T-helper 9 cell (primary cell): ENCODE results near the gene RCCD1.
A peak's percentile ranks its signal among the peaks of the same experiment; 100 is the strongest.

ENCODE experiments used
- DNase-seq: peaks from one replicate; pipeline ENCODE4 v3.0.0-alpha.2; 2020

Gene RCCD1

DNA sequence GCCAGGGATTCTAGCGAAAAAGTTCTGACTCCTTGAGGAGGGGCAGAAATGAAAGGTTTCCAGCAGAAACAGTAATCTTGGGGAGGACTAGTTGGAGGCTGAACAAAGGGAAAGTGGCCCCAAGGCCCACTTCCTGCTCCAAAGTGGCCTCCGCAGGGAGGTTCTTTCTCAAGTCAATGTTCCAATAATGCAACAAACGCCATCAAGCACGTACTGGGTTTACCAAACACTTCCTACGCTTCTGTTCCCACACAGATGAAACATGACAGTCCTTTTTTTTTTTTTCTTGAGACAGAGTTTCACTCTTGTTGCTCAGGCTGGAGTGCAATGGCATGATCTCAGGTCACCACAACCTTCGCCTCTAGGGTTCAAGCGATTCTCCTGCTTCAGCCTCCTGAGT lies 9.6 kb upstream of the RCCD1 start:
- no peak for DNase-seq

DNA sequence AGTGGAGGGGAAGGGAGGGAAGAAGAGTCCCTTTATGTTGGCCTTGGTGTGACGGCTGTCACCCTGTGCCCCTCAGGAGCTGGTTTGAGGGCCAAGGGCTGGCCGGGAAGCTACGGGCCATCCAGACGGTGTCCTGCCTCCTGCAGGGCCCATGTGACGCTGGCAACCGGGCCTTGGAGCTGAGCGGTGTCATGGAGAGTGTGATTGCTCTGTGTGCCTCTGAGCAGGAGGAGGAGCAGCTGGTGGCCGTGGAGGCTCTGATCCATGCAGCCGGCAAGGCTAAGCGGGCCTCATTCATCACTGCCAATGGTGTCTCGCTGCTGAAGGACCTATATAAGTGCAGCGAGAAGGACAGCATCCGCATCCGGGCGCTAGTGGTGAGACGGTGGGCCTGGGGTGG lies 8.1 kb upstream of the RCCD1 start:
- no peak for DNase-seq

DNA sequence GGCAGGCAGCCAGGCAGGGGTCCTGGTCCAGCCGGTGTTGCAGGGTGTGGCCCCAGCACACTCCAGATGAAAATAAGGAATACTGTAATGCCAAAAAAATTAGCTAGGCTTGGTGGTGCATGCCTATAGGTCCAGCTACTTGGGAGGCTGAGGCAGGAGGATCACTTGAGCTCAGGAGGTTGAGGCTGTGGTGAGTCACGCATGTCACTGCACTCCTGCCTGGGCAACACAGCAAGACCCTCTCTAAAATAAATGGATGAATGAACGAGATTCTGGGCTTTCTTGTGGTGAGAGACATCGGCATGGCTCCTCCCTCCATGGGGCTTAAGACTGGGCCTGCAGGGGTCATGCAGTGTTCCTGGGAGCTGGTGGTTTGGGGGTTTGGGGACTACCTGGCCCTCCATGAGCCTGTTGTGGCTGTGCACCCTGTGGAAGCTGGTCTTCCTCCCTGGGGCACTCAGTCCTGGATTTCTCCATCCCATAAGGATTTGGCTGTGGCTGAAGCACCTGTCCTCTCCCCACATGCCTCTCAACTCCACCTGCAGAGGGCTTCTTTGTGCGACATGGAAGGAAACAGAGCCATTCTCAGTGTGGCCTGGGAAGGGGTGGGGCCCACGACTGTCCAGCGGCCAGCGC lies 7.6 kb upstream of the RCCD1 start:
- no peak for DNase-seq

DNA sequence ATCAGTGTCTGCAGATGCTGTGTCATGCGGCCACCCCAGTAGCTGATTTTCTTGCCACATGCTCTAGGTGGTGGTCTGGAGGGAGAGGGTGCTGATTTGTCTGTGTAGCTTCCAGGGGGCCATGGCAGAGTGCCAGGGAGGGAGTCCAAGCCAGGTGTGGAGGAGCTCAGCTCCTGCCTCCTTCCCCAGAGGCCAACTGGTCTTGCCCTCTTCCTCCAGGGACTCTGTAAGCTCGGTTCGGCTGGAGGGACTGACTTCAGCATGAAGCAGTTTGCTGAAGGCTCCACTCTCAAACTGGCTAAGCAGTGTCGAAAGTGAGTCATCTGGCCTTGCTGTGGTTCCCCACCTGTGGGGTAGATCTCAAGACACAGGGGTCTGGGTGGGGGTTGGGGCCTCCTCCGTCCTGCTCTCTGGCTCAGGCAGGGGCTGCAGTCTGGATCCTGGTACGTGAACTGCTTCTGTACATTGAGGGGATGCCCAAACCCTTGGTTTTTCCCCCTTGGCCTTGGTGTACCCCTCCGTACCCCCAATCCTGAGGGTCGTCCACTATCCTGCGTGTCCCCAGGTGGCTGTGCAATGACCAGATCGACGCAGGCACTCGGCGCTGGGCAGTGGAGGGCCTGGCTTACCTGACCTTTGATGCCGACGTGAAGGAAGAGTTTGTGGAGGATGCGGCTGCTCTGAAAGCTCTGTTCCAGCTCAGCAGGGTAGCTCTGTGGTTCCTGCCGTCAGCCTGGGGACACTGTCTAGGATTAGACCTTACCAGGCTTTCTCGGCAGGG lies 6.9 kb upstream of the RCCD1 start:
- no peak for DNase-seq

DNA sequence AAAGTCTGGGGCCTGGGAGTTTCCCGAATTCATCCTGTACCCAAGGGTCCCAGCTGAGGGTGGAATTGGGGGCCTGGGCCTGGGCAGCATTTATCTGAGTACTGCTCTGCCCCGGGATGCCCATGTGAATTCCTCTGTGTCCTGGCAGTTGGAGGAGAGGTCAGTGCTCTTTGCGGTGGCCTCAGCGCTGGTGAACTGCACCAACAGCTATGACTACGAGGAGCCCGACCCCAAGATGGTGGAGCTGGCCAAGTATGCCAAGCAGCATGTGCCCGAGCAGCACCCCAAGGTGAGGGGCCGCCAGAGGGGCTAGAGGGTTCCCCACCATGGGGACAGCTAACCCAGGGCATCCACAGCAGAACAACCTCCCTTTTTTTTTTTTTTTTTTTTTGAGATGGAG lies 6.2 kb upstream of the RCCD1 start:
- DNase-seq, result no peak

DNA sequence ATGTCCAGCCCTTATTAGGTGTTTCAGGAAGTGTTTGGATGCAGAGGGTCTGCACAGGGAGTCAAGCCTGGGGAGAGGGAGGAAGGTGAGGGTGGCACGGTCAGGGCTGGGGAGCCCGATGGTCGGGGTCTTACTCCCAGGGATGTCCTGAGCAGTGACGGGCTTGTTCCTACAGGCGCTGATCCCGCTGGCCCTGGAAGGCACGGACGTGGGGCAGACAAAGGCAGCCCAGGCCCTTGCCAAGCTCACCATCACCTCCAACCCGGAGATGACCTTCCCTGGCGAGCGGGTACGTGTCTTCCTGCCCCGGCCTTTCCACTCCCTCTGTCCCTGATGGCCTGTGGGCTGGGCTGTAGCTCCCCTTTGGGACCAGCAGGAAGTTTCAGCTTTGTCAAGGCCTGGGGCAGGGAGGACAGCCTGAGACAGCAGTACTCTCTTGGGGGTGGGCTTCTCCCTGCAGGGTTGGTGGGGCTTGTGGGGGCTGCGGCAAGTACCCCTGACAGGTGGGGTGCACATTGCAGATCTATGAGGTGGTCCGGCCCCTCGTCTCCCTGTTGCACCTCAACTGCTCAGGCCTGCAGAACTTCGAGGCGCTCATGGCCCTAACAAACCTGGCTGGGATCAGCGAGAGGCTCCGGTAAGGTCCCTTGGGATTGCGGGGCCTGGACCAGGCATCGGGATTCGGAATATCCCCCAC lies 4.6 kb upstream of the RCCD1 start:
- no peak for DNase-seq

DNA sequence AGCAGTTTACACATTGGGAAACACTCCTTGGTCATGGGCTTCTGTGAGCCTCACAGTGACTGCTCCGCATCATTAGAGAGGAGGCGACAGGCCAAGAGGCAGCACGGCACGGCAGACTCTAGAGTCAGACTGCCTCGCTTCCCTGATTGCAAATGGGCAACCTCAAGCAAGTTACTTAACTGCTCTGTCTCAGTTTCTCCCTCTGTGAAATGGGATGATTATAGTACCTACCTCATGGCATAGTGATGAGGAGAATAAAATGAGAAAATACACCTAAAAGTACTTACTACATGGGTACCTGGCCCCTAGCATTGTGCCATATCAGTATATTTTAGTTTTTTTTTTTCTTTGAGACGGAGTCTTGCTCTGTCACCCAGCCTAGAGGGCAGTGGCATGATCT lies 4.0 kb upstream of the RCCD1 start:
- DNase-seq, result no peak

DNA sequence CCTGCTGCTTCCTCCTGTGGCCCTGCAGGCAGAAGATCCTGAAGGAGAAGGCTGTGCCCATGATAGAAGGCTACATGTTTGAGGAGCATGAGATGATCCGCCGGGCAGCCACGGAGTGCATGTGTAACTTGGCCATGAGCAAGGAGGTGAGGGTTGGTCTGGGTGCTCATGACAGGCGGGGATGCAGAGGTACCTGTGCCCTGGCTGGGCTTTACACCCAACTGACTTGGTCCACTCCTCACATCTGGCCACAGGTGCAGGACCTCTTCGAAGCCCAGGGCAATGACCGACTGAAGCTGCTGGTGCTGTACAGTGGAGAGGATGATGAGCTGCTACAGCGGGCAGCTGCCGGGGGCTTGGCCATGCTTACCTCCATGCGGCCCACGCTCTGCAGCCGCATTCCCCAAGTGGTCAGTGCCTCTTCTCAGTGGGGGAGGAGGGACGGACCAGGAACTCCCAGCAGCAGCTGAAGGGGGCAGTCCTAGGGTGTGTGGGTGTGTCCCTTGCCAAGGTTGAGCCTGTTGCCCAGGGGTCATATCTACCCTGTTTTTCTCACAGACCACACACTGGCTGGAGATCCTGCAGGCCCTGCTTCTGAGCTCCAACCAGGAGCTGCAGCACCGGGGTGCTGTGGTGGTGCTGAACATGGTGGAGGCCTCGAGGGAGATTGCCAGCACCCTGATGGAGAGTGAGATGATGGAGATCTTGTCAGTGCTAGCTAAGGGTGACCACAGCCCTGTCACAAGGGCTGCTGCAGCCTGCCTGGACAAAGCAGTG lies 1.6 kb upstream of the RCCD1 start:
- DNase-seq, result no peak

DNA sequence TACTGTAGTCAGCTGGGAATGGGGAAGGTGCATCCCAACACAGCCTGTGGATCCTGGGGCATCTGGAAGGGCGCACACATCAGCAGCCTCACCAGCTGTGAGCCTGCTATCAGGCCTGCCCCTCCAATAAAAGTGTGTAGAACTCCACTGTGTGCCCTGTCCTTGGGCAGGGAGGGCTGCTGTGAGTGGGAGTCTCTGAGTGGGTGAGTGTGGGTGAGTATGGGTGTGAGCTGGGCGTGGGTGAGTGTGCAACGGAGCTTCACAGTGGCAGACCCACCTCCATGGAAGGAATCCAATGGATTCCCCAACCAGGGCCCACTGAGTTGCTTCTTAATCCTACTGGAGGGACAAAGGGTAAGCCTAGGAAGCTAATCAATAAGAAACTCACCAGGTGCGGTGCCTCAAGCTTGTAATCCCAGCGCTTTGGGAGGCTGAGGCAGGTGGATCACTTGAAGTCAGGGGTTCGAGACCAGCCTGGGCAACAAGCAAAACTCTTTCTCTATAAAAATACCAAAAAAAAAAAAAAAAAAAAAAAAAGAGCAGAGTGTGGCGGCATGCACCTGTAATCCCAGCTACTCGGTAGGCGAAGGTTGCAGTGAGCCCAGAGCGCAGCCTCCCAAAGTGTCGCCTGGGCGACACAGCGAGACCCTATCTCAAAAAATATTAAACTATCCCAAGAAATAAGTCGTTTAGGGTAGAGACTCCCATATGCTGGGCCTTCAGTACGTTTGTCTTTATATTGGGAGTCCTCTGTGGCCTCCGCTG lies 555 bp upstream of the RCCD1 start:
- no peak for DNase-seq

DNA sequence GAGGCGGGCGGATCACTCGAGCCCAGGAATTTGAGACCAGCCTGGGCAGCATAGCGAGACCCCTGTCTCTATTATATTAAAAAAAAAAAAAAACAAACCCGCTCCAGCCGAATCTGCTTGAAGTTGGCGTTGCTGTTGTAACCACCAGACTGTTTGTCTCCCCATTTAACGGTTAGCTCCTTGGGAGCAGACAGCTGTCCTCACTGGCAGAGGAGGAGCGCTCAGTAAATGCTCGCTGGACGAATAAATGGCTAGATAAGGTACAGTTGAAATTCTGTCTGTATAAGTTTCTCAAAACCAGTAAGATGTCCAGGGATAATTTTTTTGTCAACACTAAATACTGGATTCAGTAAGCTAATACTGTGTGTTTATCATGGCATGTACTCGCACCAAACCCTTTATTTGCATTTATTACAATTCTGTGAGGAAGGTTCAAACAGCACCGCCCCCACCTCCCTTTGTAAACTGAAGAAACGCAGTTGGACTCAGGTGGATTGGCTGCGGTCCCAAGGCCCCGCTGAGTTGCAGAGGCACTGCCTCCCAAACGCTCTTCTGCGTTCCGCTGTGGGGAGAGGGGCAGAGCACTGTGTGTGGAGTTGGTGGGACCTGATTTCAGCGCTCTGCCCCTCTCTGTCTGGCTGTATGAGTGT lies 1.1 kb downstream of the RCCD1 start:
- no peak for DNase-seq

DNA sequence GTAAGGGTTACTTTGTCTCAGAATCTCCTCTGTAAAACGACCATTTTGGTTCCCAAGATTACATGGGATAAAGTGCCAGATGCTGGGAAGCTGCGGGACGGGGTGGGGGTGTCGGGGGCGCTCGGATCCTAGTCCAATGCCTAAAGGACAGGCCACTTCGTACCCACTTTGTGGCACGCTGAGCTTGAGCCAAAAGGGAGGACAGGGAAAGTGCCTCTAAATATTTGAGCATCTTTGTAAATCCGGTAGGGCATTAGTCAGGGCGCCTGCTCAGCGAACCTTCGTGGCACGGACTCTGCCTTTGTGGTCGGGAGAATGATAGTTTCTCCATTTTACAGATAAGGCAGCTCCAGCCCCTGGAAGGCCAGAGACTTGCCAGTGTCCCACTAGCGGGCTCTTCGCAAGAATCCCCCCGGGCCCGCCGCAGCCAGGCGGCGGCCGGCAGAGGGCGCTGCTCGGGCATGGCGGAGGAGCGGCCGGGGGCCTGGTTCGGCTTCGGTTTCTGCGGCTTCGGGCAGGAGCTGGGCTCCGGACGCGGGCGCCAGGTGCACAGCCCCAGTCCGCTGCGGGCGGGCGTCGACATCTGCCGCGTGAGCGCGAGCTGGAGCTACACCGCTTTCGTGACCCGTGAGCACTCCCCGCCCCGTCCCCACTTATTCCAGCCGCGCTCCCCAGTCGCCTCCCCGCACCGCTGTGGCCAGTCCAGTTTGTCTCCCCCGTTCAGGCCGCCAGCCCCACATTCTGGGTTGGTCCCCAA lies 1.8 kb downstream of the RCCD1 start:
- peak; percentile 65 for DNase-seq

DNA sequence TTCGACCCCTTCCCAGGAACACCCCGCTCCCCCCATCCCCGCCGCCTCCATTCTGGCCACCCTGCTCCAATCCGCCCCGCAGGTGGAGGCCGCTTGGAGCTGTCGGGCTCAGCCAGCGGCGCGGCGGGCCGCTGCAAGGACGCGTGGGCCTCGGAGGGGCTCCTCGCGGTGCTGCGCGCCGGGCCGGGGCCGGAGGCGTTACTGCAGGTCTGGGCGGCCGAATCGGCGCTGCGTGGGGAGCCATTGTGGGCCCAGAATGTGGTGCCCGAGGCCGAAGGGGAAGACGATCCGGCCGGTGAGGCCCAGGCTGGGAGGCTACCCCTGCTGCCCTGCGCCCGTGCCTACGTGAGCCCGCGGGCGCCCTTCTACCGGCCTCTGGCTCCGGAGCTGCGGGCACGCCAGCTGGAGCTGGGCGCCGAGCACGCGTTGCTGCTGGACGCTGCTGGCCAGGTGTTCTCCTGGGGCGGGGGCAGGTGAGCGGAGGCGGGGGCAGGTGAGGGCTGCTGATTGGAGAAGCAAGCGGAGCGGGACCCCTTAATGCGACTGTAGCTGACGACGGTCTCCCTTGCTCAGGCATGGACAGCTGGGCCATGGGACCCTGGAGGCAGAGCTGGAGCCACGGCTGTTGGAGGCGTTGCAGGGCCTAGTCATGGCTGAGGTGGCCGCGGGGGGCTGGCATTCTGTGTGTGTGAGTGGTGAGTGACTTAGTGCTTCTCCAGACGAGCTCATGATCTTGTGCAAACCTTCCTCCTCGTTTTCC lies 2.5 kb downstream of the RCCD1 start:
- no peak for DNase-seq

DNA sequence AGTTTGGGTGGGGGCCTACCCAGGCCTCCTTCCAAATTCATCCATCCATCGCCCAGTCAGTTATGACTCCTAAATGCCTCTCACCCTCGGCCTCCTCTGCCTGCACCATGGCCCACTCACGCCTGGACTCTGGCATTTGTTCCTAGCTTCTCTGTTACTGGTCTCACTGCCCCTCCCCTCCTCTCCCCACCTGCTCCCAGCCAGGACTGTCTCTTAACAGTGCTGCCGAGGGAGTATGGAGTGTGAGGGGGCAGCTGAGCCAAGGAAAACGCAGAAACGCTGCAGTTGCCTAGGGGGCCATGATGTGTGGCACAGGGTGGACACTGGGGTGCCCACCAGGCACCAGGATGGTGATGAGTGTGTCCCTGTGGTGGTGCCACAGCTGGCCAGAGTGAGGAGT lies 3.1 kb downstream of the RCCD1 start:
- no peak for DNase-seq

DNA sequence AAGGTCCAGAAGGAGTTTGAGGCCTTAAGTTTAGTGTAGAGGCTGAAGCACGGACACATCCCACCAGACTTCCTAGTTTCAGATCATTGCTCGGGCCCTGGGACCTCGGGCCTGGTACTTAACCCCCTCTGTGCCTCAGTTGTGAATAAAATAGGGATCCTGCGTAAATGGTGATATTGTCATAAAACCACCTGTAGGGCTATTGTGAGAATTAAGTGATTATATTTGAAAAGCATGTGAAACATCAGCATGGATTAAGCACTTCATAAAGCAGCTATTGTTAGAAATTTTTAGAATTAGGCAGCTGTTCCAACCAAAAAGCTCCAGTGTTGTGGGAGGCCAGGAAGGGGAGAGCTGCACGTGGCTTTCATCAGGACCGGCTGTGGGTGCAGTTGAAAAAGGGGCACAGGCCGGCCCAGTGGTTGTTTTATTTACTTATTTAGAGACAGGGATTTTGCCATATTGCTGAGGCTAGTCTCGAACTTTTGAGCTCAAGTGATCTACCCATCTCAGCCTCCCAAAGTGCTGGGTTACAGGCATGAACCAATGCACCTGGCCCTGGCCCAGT lies 4.4 kb downstream of the RCCD1 start:
- DNase-seq, result no peak

DNA sequence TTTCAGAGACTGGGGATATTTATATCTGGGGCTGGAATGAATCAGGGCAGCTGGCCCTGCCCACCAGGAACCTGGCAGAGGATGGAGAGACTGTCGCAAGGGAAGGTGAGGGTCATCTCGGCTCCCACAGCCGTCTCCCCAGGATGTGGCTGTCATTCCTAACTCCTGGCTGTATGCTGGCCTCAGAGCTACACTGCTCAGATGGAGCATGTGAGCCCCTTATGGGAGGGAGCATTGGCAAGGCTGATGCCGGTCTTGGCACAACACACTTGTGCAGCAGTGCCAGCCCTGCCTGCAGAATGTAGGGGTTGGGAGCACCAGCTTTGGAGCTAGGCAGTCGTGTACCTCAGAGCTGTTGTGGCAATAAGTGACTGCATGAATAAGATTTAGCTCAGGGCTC lies 5.2 kb downstream of the RCCD1 start:
- DNase-seq, result no peak

DNA sequence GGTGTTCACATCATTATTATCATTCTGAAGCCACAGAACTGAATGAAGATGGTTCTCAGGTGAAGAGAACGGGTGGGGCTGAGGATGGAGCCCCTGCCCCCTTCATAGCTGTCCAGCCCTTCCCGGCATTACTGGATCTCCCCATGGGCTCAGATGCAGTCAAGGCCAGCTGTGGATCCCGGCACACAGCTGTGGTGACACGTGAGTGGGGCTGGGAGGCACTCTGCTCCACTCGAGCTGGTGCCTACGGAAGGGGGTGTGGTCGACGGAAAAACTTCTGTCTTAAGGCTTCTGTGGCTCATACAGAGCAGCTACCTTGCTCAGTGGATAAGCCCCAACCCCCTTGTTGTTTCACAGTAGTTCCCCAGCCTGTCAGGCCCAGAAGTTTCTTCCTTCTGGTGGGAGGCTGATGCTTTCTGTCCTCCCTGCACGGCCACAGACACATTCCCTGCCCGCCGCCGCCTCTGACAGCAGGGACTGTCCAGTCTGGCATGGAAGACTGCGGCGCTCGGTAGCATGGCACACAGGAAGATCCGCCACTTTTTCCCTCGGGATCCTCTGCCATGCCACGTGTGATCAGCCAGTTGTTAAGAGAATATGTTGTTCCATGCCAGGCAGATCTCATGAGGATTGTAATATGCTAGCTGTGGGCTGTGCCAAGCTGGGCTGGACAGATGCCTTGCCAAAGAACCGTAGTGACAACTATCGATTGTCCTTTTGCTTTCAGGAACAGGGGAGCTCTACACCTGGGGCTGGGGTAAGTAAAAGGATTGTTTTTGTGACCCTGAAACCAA lies 5.8 kb downstream of the RCCD1 start:
- DNase-seq, result no peak

DNA sequence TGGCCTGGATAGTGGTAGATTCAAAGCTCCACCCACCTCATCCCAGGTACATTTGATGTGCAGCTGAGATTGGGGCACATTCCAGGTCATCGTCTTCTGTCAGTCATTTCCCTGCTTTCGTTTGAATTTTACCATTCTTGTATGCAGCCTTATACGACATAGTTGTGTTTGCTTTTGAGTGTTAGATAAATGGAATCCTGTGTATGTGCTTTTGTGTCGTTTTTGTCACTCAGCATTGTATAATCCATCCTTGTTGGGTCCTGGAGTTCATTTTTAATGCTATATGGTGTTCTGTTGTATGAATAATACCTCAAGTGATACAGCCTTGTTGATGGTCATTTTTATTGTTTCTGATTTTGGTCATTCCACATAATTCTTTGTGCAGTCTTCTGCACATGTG lies 7.3 kb downstream of the RCCD1 start:
- no peak for DNase-seq

DNA sequence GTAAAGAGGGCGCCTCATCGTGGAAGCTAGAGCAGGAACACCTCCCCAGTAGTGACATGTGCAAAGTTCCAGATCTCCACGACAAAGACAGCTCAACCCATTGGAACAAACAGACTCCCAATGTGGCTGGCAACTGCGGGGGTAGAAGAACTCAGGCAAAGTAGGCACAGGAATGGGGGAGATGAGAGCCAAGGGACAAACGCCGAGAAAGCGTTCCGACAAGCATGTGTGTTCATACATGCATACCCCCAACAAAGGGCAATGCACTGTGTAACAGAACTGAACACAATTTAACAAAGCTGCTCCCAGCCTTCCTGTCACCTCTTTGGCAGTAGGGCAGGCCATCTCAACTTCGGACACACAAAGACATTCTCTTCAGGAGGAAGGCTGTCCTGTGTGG lies 11.6 kb downstream of the RCCD1 start:
- no peak for DNase-seq

DNA sequence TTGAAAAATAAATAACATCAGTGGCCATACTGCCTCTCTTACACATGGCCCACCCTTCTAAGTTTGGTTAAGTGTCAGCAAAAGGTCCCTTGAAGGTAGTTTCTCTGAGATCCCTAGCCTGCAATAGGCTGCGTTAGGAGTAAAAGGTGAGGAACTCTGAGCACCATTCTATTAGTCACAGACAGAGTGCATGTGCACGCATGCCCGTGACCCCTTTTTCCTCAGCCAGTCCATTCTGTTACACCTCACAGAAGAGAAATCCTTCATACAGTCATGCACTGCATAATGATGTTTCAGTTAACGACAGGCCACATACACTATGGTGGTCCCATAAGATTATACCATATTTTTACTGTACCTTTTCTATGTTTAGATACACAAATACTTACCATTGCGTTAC lies 12.5 kb downstream of the RCCD1 start:
- DNase-seq, result no peak
